GM12801 (cell line): ENCODE measurements around the gene SNCAIP.

ENCODE experiments used
- CTCF ChIP-seq: IDR thresholded peaks from one replicate; pipeline ENCODE4 v1.5.1; 2011; ENCODE audit warnings: control low read depth; ENCODE audit not compliant: insufficient read length; ENCODE audit errors: extremely low read depth

Gene SNCAIP

GRCh38 chr5:122421374-122422079 lies 109.5 kb downstream of the SNCAIP start:
- TF ChIP-seq CTCF: no peak

GRCh38 chr5:122423221-122423620 lies 111.2 kb downstream of the SNCAIP start:
- no peak for TF ChIP-seq CTCF

GRCh38 chr5:122424132-122424531 lies 112.1 kb downstream of the SNCAIP start:
- no peak for TF ChIP-seq CTCF

- no peak for TF ChIP-seq CTCF
Measured at GRCh38 chr5:122426301-122426700, 114.3 kb downstream of the SNCAIP start.

- no peak for TF ChIP-seq CTCF
Measured at GRCh38 chr5:122427621-122428020, 115.6 kb downstream of the SNCAIP start.

- no peak for TF ChIP-seq CTCF
Measured at GRCh38 chr5:122429545-122430318, 117.7 kb downstream of the SNCAIP start.

- no peak for TF ChIP-seq CTCF
Measured at GRCh38 chr5:122430319-122430586, 118.2 kb downstream of the SNCAIP start.
